HG02981 (cell line): ENCODE data around the gene NEDD8.
"Not testable (repeated sequence)": the region's sequence is repeated elsewhere in the genome, so short reads cannot be mapped to it uniquely, and the experiment has no call there.

Experiments used
- ATAC-seq: cut with Tn5 transposase; IDR thresholded peaks from one replicate; pipeline ENCODE4 v1.9.1; 2021; ENCODE audit warnings: mild to moderate bottlenecking, moderate library complexity; ENCODE audit not compliant: unreplicated experiment

The NEDD8 gene

GRCh38 chr14:24228902-24229301 lies 3.3 kb downstream of the NEDD8 start:
- ATAC-seq: no peak

GRCh38 chr14:24226473-24226872 lies 5.7 kb downstream of the NEDD8 start:
- no peak for ATAC-seq

DNA sequence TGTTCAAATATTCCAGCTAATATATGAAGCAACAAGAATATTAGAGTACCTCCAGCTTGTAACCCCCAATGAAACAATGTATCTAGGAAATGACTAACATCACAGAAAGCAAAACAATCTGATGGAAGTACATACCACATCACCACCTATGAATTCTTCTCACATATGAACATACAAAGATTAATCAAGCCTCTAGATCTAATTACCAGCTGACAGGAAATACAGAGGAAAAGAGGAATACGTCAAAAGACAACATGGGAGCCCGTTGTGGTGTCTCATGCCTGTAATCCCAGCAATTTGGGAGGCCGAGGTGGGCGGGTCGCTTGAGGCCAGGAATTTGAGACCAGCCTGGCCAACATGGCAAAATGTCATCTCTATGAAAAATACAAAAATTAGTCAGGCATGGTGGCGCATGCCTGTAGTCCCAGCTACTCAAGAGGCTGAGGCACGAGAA lies 7.5 kb downstream of the NEDD8 start:
- no peak for ATAC-seq

DNA sequence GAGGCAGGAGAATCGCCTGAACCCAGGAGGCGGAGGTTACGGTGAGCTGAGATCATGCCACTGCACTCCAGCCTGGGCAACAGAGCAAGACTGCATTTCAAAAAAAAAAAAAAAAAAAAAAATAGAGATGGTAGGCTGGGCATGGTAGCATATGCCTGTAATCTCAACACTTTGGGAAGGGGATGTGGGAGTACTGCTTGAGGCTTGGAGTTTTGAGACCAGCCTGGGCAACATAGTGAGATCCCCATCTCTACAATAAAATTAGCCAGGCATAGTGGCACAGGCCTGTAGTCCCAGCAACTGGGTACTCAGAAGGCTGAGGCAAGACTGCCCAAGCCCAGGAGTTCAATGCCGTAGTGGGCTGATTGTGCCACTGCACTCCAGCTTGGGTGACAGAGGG lies 9.2 kb downstream of the NEDD8 start:
- not testable (repeated sequence) for ATAC-seq

- ATAC-seq: no peak
Measured at GRCh38 chr14:24219521-24219920, 12.6 kb downstream of the NEDD8 start.

GRCh38 chr14:24219080-24219479 lies 13.1 kb downstream of the NEDD8 start:
- ATAC-seq: no peak

DNA sequence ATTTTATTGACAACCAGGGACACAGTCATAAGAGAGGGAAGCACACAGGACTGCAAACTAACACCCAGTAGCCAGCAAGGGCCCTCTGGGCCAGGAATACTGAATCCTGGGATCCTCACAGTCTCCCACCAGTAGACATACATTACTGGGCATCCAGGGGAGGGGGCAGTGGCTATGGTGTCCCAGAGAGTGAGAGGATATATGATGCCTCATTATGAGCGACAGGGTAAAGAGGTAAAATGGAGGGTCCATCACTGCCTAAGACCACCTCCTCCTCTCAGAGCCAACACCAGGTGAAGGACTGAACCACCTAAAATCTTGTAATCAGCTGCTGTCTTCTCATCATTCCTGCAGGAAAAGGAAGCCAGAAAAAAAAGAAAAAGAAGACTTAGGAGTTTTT lies 15.3 kb downstream of the NEDD8 start:
- not testable (repeated sequence) for ATAC-seq

DNA sequence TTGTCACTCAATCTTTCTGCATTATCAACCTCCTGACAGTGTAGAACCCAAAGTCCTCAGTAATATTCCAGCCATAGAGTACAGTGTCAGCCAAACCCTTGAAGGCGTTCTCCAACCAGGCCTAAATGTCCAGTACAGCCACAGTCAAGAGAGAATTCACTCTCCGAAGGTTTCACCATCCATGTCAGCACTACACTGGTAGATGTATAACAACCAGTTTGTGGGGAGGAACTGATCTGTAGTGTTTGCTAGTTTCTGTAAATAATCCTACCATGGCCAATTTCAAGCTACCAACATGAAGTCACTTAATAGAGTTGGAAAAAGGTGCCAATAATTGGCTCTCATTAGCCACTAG lies 15.8 kb downstream of the NEDD8 start:
- no peak for ATAC-seq

DNA sequence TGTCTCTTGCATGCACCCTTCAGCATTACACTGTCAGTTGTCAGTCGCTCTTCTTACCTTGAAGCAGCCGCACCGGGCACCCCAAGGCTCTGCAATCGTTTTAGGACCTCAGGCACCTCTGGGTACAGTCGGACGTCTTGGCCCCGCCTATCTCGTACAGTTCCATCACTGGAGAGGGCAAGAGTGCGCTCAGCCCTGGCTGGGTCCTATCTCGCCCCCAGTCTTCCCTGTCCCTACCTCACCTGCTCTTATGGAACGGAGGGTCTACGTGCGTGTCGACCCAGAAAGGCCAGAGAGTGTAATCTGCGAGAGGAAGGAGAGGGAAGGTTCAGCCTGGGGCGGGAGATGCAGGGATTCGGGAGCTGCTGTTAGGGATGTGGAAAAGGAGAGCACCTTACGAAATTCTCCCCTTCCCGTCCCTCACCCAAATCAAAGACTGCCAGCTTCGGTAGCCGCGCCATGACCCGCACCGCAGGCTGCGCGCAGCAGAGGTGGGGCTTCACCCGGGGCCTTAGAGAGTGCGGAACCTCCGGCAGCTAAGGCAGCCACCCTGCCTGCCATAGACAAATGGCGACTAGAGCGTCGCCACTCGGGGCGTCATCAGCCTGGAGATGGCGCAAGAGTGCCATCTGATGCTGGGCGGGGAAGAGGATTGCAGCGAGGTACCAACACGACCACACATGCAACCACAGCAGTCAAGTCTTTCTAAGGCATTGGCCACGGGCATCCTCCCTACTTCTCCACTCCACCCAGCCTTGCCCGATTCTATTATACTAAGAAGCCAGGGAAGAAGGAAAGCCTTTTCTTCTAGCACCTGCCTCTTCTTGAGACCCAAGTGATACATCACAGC lies 16.4 kb downstream of the NEDD8 start, which contains the start of gene MDP1:
Gene MDP1 (minus strand): TSS at position 572 of the 850 bp plus-strand sequence. CDS start 111 bp downstream, at position 461.
- peak; percentile 52 for ATAC-seq

DNA sequence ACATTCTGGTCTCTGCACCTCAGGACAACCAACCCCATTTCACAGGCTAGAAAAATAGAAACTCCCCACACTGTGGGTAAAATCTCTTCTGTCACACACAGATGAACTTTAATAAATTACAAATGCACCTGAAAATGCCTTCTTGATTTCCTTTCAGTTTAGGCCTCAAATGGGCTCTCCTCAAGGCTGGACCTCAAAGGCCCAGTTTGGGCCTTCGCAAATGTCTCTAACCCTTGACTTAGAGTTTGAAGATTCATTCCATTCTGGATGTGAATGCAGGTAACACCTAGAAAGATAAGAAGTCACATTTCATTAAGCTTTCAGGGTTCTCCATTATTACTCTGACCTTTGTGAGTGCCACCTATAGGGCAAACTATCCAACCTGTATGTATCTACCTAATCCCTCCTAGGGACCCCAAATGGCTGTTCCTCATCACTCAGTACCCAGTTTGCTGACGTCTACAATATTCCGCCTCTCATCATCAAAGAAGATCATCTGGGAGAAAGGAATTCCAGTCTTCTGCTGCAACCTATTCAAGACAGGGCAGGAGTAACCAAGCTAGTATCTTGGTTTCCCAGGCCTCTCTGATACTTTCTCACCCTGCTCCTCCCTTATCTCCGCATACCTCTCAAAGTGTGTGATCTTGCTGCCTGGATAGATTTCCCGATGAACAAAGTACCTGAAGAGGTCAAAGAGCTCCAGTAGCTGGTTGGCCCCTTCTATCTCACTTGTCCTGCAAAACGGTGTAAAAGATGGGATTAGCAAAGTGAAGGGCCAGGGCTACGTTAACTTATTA lies 18.1 kb downstream of the NEDD8 start:
- ATAC-seq: no peak

GRCh38 chr14:24212924-24213865 lies 19.0 kb downstream of the NEDD8 start, which contains the start of gene CHMP4A:
TSS of gene CHMP4A (minus strand) at chr14:24213488. CDS start at chr14:24213439, 49 bp downstream.
- peak; percentile 83 for ATAC-seq

- no peak for ATAC-seq
Measured at GRCh38 chr14:24211311-24211710, 20.9 kb downstream of the NEDD8 start.

- ATAC-seq: no peak
Measured at GRCh38 chr14:24207625-24208024, 24.5 kb downstream of the NEDD8 start.

DNA sequence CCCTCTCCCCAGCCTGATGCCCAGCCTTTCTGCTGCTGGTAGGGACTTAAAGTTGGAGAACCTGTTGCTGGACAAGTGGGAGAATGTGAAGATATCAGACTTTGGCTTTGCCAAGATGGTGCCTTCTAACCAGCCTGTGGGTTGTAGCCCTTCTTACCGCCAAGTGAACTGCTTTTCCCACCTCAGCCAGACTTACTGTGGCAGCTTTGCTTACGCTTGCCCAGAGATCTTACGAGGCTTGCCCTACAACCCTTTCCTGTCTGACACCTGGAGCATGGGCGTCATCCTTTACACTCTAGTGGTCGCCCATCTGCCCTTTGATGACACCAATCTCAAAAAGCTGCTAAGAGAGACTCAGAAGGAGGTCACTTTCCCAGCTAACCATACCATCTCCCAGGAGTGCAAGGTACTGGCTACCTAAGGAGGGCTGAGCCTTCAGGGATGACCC lies 25.0 kb downstream of the NEDD8 start:
- ATAC-seq: no peak

DNA sequence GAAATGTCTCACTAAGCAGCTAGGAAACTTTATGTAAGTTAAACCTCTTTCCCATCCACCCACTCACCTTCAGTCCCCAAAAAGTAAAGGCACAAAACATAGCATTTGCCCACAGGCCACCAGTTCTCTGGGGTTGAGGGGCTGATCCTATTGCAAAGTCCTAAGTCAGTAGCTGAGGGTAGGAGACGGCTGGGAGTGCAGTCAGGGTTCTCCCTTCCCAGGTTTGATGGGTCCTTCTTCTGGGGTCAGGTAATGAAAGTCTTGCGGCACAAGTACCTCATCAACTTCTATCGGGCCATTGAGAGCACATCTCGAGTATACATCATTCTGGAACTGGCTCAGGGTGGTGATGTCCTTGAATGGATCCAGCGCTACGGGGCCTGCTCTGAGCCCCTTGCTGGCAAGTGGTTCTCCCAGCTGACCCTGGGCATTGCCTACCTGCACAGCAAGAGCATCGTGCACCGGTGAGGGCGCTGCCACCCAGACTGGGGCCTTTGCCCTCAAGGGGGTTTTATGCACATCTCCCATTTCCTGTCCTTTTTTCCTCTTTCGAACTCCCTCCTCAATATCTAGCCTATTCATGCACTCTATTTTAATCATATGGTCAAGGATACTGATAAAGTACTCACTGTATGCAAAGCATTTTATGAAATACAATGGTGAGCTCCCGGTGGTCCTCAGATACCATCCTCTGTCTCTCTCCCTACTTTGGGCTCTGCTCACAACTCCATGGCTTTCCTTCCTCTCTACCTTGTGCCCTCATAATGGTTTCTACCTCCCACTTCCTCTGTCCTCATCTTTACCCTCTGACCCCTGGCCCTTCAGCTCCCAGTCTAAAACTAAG lies 25.7 kb downstream of the NEDD8 start:
- no peak for ATAC-seq

GRCh38 chr14:24204163-24205146 lies 27.7 kb downstream of the NEDD8 start:
- ATAC-seq: no peak

DNA sequence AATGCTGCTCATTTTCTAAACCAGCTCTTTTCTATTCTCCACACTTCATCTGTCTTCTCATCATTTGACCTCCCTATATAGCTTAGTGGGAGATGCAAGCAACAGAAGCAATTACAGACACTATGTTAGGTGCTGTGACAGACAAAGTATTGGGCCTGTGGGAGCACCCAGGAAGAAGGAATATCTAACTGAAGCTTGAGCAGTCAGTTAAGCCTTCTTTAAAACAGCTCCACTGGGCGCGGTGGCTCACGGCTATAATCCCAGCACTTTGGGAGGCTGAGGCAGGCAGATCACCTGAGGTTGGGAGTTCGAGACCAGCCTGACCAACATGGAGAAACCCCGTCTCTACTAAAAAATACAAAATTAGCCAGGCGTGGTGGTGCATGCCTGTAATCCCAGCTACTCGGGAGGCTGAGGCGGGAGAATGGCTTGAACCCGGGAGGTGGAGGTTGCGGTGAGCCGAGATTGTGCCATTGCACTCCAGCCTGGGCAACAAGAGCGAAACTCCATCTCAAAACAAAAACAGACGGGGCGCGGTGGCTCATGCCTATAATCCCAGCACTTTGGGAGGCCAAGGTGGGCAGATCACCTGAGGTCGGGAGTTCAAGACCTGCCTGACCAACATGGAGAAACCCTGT lies 28.8 kb downstream of the NEDD8 start:
- not testable (repeated sequence) for ATAC-seq

DNA sequence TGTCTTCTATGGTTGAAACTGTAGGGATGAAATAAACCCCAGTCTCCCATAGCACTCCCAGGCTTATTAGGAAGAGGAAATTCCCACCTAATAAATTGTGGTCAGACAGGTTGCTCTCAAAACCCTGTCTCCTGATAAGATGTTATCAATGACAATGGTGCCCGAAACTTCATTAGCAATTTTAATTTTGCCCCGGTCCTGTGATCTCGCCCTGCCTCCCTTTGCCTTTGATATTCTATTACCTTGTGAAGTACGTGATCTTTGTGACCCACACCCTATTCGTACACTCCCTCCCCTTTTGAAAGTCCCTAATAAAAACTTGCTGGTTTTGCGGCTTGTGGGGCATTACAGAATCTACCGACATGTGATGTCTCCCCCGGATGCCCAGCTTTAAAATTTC lies 29.6 kb downstream of the NEDD8 start:
- ATAC-seq: not testable (repeated sequence)
